Nephron (organoid): ENCODE data around the gene FGL2.
"Not testable (repeated sequence)": the region's sequence is repeated elsewhere in the genome, so short reads cannot be mapped to it uniquely, and the experiment has no call there.

ENCODE experiments used
- H3K27ac Mint-ChIP-seq, 3 experiments: 2 replicates each; pipeline ENCODE4 v1.8.0; 2020; ENCODE audit warnings: mixed read lengths in 3 of 3, mild to moderate bottlenecking in 2 of 3, moderate library complexity in 1 of 3
- H3K27me3 Mint-ChIP-seq: 2 replicates; pipeline ENCODE4 v1.8.0; 2021; ENCODE audit warnings: low read depth, mild to moderate bottlenecking, moderate library complexity, mixed read lengths
- H3K36me3 Mint-ChIP-seq: 2 replicates; pipeline ENCODE4 v1.8.0; 2020; ENCODE audit warnings: low read depth, mixed read lengths
- H3K4me1 Mint-ChIP-seq: 2 replicates; pipeline ENCODE4 v1.8.0; 2020; ENCODE audit warnings: mixed read lengths
- H3K4me3 Mint-ChIP-seq, 3 experiments: 2 replicates each; pipeline ENCODE4 v1.8.0; 2020; ENCODE audit warnings: mild to moderate bottlenecking in 3 of 3, mixed read lengths in 3 of 3, moderate library complexity in 2 of 3
- H3K9me3 Mint-ChIP-seq: 2 replicates; pipeline ENCODE4 v1.8.0; 2020; ENCODE audit warnings: mixed read lengths
- CTCF ChIP-seq, 3 experiments: fragments of 200-600 bp; sonication (generic); IDR thresholded peaks; one replicate each; pipeline ENCODE4 v1.5.0; 2021; ENCODE audit warnings: antibody characterized with exemption in 3 of 3; ENCODE audit not compliant: unreplicated experiment in 3 of 3

The FGL2 gene

GRCh38 chr7:77232467-77232866 is 32.8 kb upstream of the FGL2 start:
- no peak overlapping the region for H3K4me3 Mint-ChIP-seq
- H3K27me3 Mint-ChIP-seq, result peaks cover 3% of the 10 kb centered on the region
- no peak overlapping the region for H3K27ac Mint-ChIP-seq
- peaks cover 8% of the 10 kb centered on the region for H3K9me3 Mint-ChIP-seq
- TF ChIP-seq CTCF (IDR thresholded peaks at IDR 0.05; ENCODE audit: unreplicated experiment in 3 of 3), result no peak
- H3K4me1 Mint-ChIP-seq, result no peaks in the 10 kb centered on the region
- H3K36me3 Mint-ChIP-seq, result no peaks in the 10 kb centered on the region

GRCh38 chr7:77228795-77229194 is 29.2 kb upstream of the FGL2 start:
- not testable (repeated sequence) for H3K27me3 Mint-ChIP-seq, H3K4me1 Mint-ChIP-seq, H3K36me3 Mint-ChIP-seq, H3K27ac Mint-ChIP-seq, H3K4me3 Mint-ChIP-seq, H3K9me3 Mint-ChIP-seq

GRCh38 chr7:77226357-77226839 is 26.8 kb upstream of the FGL2 start:
- Mint-ChIP-seq H3K9me3 (peaks cover 8% of the 10 kb centered on the region), H3K27ac (no peak overlapping the region), H3K4me3 (no peak overlapping the region), H3K4me1 (no peaks in the 10 kb centered on the region), H3K27me3 (no peaks in the 10 kb centered on the region), H3K36me3 (no peaks in the 10 kb centered on the region)
- TF ChIP-seq CTCF (IDR thresholded peaks at IDR 0.05; ENCODE audit: unreplicated experiment in 3 of 3), result no peak

GRCh38 chr7:77223261-77223660 is 23.6 kb upstream of the FGL2 start:
- TF ChIP-seq CTCF (IDR thresholded peaks at IDR 0.05; ENCODE audit: unreplicated experiment in 3 of 3), result no peak

GRCh38 chr7:77222819-77223218 is 23.2 kb upstream of the FGL2 start:
- Mint-ChIP-seq H3K27me3 (no peaks in the 10 kb centered on the region), H3K36me3 (peaks cover 14% of the 10 kb centered on the region), H3K4me3 (no peak overlapping the region), H3K4me1 (no peaks in the 10 kb centered on the region), H3K9me3 (peaks cover 4% of the 10 kb centered on the region), H3K27ac (peak overlapping the region in 1 of 3 experiments; percentile 52)
- no peak for TF ChIP-seq CTCF (IDR thresholded peaks at IDR 0.05; ENCODE audit: unreplicated experiment in 3 of 3)

More at GRCh38 chr7:77223261-77223660, 23.6 kb upstream of the FGL2 start:
- Mint-ChIP-seq H3K36me3 (peaks cover 14% of the 10 kb centered on the region), H3K27me3 (no peaks in the 10 kb centered on the region), H3K4me3 (no peak overlapping the region), H3K27ac (no peak overlapping the region), H3K4me1 (no peaks in the 10 kb centered on the region), H3K9me3 (peaks cover 4% of the 10 kb centered on the region)

- Mint-ChIP-seq H3K4me1 (no peaks in the 10 kb centered on the region), H3K36me3 (peaks cover 14% of the 10 kb centered on the region), H3K27me3 (no peaks in the 10 kb centered on the region), H3K4me3 (no peak overlapping the region), H3K27ac (no peak overlapping the region), H3K9me3 (peaks cover 4% of the 10 kb centered on the region)
- no peak for TF ChIP-seq CTCF (IDR thresholded peaks at IDR 0.05; ENCODE audit: unreplicated experiment in 3 of 3)
These were observed 22.4 kb upstream of the FGL2 start for GRCh38 chr7:77222065-77222464.

GRCh38 chr7:77219701-77220331 is 20.2 kb upstream of the FGL2 start:
- H3K27me3 Mint-ChIP-seq, H3K27ac Mint-ChIP-seq: not testable (repeated sequence)
- H3K36me3 Mint-ChIP-seq, result peaks cover 18% of the 10 kb centered on the region

More at GRCh38 chr7:77219701-77220331, 20.2 kb upstream of the FGL2 start:
- not testable (repeated sequence) for H3K4me3 Mint-ChIP-seq, H3K9me3 Mint-ChIP-seq, H3K4me1 Mint-ChIP-seq
